ENCODE data around the gene FAM114A1. TPM values are rescaled to one million over a fixed set of nuclear protein-coding genes. Genes with fewer than 3 reads are reported as not detected.
A peak's percentile ranks its signal among the peaks of the same experiment; 100 is the strongest.

The FAM114A1 gene
- total and polyA plus RNA-seq, 2 of the 4 experiments (the other 2 are of a cell fraction) = 135 to 649 TPM

DNA sequence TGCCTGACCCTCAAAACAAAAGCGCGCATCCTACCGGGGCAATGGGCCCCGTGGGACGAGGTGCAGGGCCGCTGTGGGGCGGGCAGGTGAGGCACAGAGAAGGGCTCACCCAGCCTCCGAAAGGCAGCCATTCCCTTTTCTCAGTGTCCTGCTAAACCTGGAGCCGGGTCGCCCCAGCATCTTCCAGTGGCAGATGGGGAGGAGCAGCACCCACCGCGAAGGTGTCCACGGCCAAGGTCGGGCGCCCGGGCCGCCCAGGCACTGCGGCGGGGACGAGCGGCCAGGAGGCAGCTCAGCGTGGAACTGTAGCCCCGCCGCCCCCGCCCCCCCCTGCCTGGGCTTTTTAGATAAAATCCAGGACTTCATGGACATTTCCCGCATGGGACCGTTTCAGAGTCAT, 43.8 kb upstream of the FAM114A1 start:
- no peak overlapping the region for H3K4me3 ChIP-seq (ENCODE audit: insufficient read depth, low read depth, low read length)
- no peaks in the 10 kb centered on the region for H4K20me1 ChIP-seq (ENCODE audit: insufficient read depth, low read length)
- H3K4me1 ChIP-seq (ENCODE audit: control insufficient read depth, insufficient read depth, low read length) = peaks cover 7% of the 10 kb centered on the region
- H3K36me3 ChIP-seq (ENCODE audit: control insufficient read depth, insufficient read depth, low read length) = no peaks in the 10 kb centered on the region
- no peak overlapping the region for H3K27ac ChIP-seq (ENCODE audit: insufficient read depth, low read length)
- no peaks in the 10 kb centered on the region for H3K9me1 ChIP-seq (ENCODE audit: insufficient read depth, low read length)
- 0 out of 2 replicates have a peak, but pooled peaks cover 4% of the 10 kb centered on the region for H3K9me3 ChIP-seq (ENCODE audit: control insufficient read depth, insufficient read depth, low read length)
- ChIA-PET CTCF (no interaction called here), POLR2A (ENCODE audit: unreplicated experiment) (no interaction called here)
- no peak overlapping the region for H4K91ac ChIP-seq (ENCODE audit: insufficient read depth, low read depth, low read length)
- H4K5ac ChIP-seq (ENCODE audit: low read depth, low read length) = no peak overlapping the region
- WGBS, 2 experiments (ENCODE audit: extremely low coverage in 2 of 2, insufficient read length in 1 of 2) = 88% methylated on average over 9 of the region's 27 CpGs; no CpG with 5 or more reads in 1 of the 2 experiments
- no peak overlapping the region for H2BK15ac ChIP-seq (ENCODE audit: low read depth, low read length)
- H3K79me1 ChIP-seq (ENCODE audit: low read depth in 1 of 2, low read length in 2 of 2) = no peaks in the 10 kb centered on the region
- H3K56ac ChIP-seq (ENCODE audit: extremely low read depth, insufficient read depth, low read length) = no peak overlapping the region
- H2AK9ac ChIP-seq (replicated peaks; ENCODE audit: low read depth, low read length, poor library complexity) = no peak overlapping the region
- no peak overlapping the region for H3K4me2 ChIP-seq (ENCODE audit: low read depth, low read length)
- H3K18ac ChIP-seq (ENCODE audit: low read depth, low read length) = no peak overlapping the region
- no peak overlapping the region for H2AFZ ChIP-seq (replicated peaks; ENCODE audit: low read length, poor library complexity)
- H3K27me3 ChIP-seq (ENCODE audit: control insufficient read depth, insufficient read depth, low read length) = no peaks in the 10 kb centered on the region
- no peak overlapping the region for H3K4ac ChIP-seq (ENCODE audit: low read depth, low read length)
- ATAC-seq (ENCODE audit: low read depth) (no peak), DNase-seq (no peak)
- dilution Hi-C loops (cut with HindIII; ENCODE audit: low sequenced_read_pairs, unreplicated experiment) = no loop called here
- no TSS peak for BruUV-seq (replicated peaks)
- no peak overlapping the region for H2BK20ac ChIP-seq (ENCODE audit: low read depth, low read length)
- 0 out of 2 replicates have a peak overlapping the region, but pooled peaks have one; percentile 21 for H2BK120ac ChIP-seq (ENCODE audit: low read depth, low read length)
- no peak overlapping the region for H3K9ac ChIP-seq (ENCODE audit: low read depth, low read length)
- intact Hi-C loops (cut with micrococcal nuclease) = no loop called here
- H2BK5ac ChIP-seq (ENCODE audit: low read depth, low read length, poor library complexity, severe bottlenecking) = no peak overlapping the region
- H3K23ac ChIP-seq (ENCODE audit: low read depth, low read length) = no peak overlapping the region
- TF ChIP-seq MAFK (IDR thresholded peaks at IDR 0.05; ENCODE audit: low read depth, low read length) (no peak), BHLHE40 (IDR thresholded peaks at IDR 0.05; ENCODE audit: low read depth, low read length) (no peak), CHD1 (IDR thresholded peaks at IDR 0.05; ENCODE audit: low read depth, low read length) (no peak), SMC3 (IDR thresholded peaks at IDR 0.05; ENCODE audit: low read depth, low read length) (no peak), MAZ (IDR thresholded peaks at IDR 0.05; ENCODE audit: borderline replicate concordance, low read depth, low read length) (no peak), NFE2L2 (IDR thresholded peaks at IDR 0.05; ENCODE audit: low read depth, low read length) (no peak), RCOR1 (IDR thresholded peaks at IDR 0.05; ENCODE audit: insufficient replicate concordance, low read length) (no peak), RFX5 (IDR thresholded peaks at IDR 0.05; ENCODE audit: low read depth, low read length) (no peak), RAD21 (IDR thresholded peaks at IDR 0.05; ENCODE audit: low read length) (no peak), POLR2A (IDR thresholded peaks at IDR 0.05; ENCODE audit: low read depth, low read length) (no peak), CEBPB (IDR thresholded peaks at IDR 0.05; ENCODE audit: low read depth, low read length) (no peak)
- TF ChIP-seq, protein P1, sequence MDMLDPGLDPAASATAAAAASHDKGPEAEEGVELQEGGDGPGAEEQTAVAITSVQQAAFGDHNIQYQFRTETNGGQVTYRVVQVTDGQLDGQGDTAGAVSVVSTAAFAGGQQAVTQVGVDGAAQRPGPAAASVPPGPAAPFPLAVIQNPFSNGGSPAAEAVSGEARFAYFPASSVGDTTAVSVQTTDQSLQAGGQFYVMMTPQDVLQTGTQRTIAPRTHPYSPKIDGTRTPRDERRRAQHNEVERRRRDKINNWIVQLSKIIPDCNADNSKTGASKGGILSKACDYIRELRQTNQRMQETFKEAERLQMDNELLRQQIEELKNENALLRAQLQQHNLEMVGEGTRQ (IDR thresholded peaks at IDR 0.05; ENCODE audit: low read depth, low read length) = no peak
- TF ChIP-seq, protein P2, sequence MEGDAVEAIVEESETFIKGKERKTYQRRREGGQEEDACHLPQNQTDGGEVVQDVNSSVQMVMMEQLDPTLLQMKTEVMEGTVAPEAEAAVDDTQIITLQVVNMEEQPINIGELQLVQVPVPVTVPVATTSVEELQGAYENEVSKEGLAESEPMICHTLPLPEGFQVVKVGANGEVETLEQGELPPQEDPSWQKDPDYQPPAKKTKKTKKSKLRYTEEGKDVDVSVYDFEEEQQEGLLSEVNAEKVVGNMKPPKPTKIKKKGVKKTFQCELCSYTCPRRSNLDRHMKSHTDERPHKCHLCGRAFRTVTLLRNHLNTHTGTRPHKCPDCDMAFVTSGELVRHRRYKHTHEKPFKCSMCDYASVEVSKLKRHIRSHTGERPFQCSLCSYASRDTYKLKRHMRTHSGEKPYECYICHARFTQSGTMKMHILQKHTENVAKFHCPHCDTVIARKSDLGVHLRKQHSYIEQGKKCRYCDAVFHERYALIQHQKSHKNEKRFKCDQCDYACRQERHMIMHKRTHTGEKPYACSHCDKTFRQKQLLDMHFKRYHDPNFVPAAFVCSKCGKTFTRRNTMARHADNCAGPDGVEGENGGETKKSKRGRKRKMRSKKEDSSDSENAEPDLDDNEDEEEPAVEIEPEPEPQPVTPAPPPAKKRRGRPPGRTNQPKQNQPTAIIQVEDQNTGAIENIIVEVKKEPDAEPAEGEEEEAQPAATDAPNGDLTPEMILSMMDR (conservative IDR thresholded peaks at IDR 0.05; ENCODE audit: low read depth, low read length) = no peak
- TF ChIP-seq, protein P3, sequence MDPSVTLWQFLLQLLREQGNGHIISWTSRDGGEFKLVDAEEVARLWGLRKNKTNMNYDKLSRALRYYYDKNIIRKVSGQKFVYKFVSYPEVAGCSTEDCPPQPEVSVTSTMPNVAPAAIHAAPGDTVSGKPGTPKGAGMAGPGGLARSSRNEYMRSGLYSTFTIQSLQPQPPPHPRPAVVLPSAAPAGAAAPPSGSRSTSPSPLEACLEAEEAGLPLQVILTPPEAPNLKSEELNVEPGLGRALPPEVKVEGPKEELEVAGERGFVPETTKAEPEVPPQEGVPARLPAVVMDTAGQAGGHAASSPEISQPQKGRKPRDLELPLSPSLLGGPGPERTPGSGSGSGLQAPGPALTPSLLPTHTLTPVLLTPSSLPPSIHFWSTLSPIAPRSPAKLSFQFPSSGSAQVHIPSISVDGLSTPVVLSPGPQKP (IDR thresholded peaks at IDR 0.05; ENCODE audit: borderline replicate concordance, low read depth, low read length) = no peak
- in situ Hi-C loops (cut with MboI; ENCODE audit: low sequenced_read_pairs) = no loop called here
- H4K8ac ChIP-seq (ENCODE audit: low read depth in 2 of 2, low read length in 2 of 2) = no peak overlapping the region
- no peak overlapping the region for H2AK5ac ChIP-seq (ENCODE audit: low read depth, low read length)
- no peak overlapping the region for H3K14ac ChIP-seq (replicated peaks; ENCODE audit: low read depth, low read length)
